Astrocyte of the hippocampus (primary cell): ENCODE results near the gene ATXN8OS.
"Not testable (repeated sequence)": the region's sequence is repeated elsewhere in the genome, so short reads cannot be mapped to it uniquely, and the experiment has no call there.

Experiments
- DNase-seq: peaks from one replicate; pipeline ENCODE4 v3.0.0; 2011; ENCODE audit warnings: low read depth, low spot score

ATXN8OS gene

GRCh38 chr13:70107498-70108281 lies at the start of gene ATXN8OS:
ATXN8OS (plus strand) TSS chr13:70107826.
- peak; percentile 39 for DNase-seq

- peak; percentile 77 for DNase-seq
Measured at GRCh38 chr13:70080012-70080411, 27.6 kb upstream of the ATXN8OS start.

GRCh38 chr13:70087247-70087646 lies 20.4 kb upstream of the ATXN8OS start:
- DNase-seq: no peak

GRCh38 chr13:70088926-70089325 lies 18.7 kb upstream of the ATXN8OS start:
- DNase-seq: no peak

GRCh38 chr13:70090036-70090723 lies 17.4 kb upstream of the ATXN8OS start:
- no peak for DNase-seq

GRCh38 chr13:70098669-70099068 lies 9.0 kb upstream of the ATXN8OS start:
- DNase-seq: no peak

GRCh38 chr13:70104481-70104880 lies 3.1 kb upstream of the ATXN8OS start:
- no peak for DNase-seq

- no peak for DNase-seq
Measured at GRCh38 chr13:70107125-70107497, 515 bp upstream of the ATXN8OS start.

GRCh38 chr13:70108356-70109105 lies 905 bp downstream of the ATXN8OS start, which contains the start of gene KLHL1:
KLHL1 (minus strand) TSS chr13:70108452; CDS start chr13:70107699, 753 bp downstream.
- no peak for DNase-seq

GRCh38 chr13:70117338-70117905 lies 9.8 kb downstream of the ATXN8OS start:
- DNase-seq: no peak

GRCh38 chr13:70125693-70126092 lies 18.1 kb downstream of the ATXN8OS start:
- DNase-seq: no peak

GRCh38 chr13:70128098-70128497 lies 20.5 kb downstream of the ATXN8OS start:
- DNase-seq: no peak

GRCh38 chr13:70142658-70143057 lies 35.0 kb downstream of the ATXN8OS start:
- DNase-seq: not testable (repeated sequence)

- DNase-seq: no peak
Measured at GRCh38 chr13:70162141-70162540, 54.5 kb downstream of the ATXN8OS start.

- DNase-seq: no peak
Measured at GRCh38 chr13:70170689-70171088, 63.1 kb downstream of the ATXN8OS start.

GRCh38 chr13:70171151-70171550 lies 63.5 kb downstream of the ATXN8OS start:
- peak; percentile 7 for DNase-seq

- DNase-seq: peak; percentile 32
Measured at GRCh38 chr13:70172946-70173597, 65.4 kb downstream of the ATXN8OS start.

GRCh38 chr13:70173598-70173959 lies 66.0 kb downstream of the ATXN8OS start:
- DNase-seq: no peak

- DNase-seq: no peak
Measured at GRCh38 chr13:70178346-70178745, 70.7 kb downstream of the ATXN8OS start.
